Stimulated activated CD8-positive, alpha-beta memory T cell treated with anti-CD3 and anti-CD28 coated beads, Interleukin-7, amount 100 ng/mL, for 48 hours (primary cell): ENCODE measurements around the gene DENND2A.
"Not testable (repeated sequence)": the region's sequence is repeated elsewhere in the genome, so short reads cannot be mapped to it uniquely, and the experiment has no call there.

Experiments used
- DNase-seq, 2 donors: peaks; one replicate each; pipeline ENCODE4 v3.0.0-alpha.2; 2020; ENCODE audit warnings: low read depth in 1 of 2; ENCODE audit errors: extremely low read depth in 1 of 2

The DENND2A gene

DNA sequence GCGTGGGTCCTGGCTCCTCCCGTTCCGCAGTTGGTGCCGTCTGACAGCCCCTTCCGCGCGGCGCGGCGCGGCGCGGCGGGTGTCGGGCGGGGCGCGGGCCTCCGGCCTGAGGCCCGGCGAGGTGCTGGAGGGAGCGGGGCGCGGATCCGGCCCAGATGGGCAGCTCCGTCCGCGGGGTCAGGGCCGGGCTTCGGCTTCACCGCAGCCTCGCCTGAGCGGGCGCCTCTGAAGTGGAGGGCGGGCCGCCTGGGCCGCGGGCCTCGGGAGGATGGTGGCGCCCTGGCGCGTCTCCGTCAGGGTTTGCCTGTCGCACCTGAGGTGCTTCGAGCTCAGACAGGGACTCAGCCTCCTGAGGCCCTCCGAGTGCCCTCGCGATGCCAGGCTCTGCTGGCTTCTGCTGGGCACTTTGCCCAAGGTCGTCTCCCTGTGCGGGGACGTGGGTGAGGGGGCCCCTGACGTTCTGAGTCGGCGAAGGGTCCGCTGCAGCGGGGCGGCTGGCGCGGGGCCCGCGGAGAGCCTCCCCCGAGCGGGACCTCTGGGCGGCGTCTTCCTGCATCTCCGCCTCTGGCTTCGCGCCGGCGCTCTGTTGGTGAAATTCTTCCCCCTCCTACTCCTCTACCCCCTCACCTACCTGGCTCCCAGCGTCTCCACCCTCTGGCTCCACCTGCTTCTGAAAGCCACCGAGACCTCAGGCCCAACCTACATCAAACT lies 32.6 kb upstream of the DENND2A start:
- DNase-seq, result peak; percentile 22 to 26

DNA sequence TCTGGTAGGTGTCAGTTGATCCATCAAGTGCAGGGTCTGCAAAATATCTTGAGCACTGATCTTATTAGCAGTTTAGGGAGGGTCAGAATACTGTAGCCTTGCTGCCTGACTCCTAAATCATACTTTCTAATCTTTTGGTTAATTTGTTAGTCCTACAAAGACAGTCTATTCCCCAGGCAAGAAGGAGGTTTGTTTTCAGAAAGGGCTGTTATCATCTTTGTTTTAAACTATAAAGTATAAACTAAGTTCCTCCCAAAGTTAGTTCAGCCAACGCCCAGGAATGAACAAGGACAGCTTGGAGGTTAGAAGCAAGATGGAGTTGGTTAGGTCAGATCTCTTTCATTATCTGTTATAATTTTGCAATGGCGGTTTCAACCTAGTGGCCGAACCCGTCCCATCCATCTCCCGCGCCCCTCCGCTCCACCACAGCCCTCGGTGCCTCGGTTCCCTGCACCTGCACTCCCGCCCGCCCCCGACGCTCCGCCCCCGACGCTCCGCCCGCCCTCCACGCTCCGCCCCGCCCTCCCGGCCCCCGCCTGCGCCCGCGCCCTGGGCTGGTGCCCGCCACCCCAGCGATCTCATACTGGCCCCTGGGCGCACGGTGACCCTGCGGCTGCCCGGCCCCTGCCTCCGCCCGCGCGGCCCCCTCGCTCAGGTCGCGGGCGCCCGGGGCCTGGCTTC lies 31.9 kb upstream of the DENND2A start, which contains the start of gene ADCK2:
ADCK2 (plus strand) TSS at position 564 of the 681 bp plus-strand sequence. CDS start 386 bp downstream, outside the sequence.
- peak; percentile 23 to 49 for DNase-seq

DNA sequence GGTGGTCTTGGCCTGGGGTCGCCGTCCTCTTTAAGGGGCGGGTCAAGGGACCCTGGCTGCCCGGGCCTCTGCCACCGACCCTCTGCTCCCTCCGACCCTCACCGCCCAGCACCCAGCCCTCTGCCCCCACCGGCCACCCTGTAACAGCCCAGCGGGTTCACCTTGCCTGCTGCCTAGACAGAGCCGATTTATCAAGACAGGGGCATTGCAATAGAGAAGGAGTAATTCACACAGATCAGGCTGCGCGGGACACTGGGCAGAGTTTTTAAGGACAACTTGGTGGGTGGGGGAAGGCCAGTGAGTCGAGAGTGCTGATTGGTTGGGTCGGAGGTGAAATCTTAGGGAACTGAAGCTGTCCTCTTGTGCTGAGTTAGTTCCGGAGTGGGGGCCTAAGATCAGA lies 31.4 kb upstream of the DENND2A start:
- no peak for DNase-seq

DNA sequence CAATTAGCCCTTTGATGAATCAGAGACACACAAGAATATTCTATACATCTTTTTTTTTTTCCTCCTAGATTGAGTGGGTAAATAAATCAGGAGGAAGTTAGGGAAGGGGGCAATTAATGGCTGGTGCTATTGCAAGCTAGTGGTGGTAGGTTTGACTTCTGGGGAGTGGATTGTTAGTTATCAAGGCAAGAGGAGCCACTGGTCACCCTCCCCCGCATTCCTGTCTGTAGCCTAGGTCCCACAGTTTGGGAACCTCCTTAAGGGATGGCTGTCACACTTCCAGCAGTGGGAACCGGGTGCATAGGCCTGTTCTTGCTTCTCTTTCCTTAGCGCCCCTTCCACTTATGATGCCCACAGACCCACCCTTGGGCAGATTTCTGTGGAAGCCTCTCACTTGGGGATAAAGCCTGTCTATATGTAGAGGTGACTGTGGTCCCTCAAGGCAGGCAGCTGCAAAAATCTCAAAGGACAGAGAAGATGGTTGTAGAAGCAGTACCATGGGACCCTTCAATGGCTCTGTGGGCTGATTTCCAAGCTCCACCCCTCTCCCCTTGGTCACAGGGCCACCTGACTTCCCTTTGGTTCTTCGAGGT lies 29.8 kb upstream of the DENND2A start:
- no peak for DNase-seq

DNA sequence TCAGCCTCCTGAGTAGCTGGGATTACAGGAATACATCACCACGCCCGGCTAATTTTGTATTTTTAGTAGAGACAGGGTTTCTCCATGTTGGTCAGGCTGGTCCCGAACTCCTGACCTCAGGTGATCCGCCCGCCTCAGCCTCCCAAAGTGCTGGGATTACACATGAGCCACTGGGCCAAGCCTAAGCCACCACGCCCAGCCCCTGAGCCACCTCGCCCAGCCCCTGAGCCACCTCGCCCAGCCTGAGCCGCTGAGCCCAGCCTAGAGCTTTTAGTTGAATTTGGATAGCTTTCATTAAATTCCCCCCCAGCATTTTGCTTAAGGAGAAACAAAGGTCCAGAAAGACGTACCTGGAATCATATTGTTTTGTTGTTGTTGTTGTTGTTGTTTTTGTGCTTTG lies 29.2 kb upstream of the DENND2A start:
- not testable (repeated sequence) for DNase-seq

DNA sequence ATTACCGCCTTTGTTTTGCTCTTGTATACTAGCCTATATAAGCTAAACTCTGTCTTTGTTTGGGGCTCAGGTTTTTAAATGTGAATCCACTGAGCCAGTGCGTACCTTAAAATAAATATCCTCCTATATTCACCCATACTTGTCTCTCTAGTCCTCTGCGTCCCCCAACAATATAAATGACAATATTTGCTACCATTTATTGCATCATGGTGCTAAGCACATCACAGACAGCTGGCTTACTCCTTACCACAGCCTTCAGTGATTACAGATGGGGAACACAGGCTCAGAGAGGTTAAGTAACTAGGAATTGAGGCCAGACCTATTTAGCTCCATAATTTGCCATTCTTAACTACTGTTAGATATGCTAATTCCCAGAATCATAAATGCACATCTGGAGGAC lies 28.7 kb upstream of the DENND2A start:
- no peak for DNase-seq

DNA sequence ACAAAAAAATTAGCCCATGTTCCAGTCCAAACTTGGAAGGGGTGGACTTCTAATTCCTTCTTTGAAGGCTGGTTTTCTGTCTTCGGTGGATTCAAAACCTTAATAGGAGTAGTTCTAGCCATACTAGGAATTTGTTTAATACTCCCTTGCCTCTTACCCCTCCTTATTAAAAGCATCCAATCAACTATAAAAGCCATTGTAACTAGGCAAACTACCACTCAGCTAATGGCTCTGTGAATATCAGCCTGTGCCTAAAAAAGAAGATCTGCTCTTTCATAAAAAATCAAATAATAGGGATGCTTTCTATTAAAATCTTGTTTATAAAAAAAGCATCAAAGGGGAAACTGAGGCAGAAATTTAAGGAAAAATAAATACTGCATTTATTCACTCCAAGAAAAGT lies 28.0 kb upstream of the DENND2A start:
- no peak for DNase-seq

DNA sequence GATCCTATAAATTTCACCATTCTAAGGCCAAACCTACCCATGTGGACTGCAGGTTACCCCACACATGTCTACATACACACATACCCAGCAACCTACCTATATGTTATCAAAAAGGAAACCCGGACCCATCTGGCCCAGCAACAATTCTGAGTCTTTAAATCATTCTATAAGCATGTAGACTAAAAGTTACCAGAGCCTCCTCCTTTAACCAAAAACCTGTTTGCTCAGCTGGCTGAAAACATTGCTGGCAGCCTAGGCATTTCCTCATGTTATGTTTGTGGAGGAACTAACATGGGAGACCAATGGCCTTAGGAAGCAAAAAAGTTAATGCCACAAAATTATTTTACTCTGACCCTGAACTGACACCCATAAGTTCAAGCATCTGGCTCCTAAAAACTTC lies 26.9 kb upstream of the DENND2A start:
- DNase-seq, result no peak

DNA sequence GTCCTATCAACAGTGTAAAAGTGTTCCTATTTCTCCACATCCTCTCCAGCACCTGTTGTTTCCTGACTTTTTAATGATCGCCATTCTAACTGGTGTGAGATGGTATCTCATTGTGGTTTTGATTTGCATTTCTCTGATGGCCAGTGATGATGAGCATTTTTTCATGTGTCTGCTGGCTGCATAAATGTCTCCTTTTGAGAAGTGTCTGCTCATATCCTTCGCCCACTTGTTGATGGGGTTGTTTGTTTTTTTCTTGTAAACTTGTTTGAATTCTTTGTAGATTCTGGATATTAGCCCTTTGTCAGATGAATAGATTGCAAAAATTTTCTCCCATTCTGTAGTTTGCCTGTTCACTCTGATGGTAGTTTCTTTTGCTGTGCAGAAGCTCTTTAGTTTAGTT lies 22.3 kb upstream of the DENND2A start:
- not testable (repeated sequence) for DNase-seq

DNA sequence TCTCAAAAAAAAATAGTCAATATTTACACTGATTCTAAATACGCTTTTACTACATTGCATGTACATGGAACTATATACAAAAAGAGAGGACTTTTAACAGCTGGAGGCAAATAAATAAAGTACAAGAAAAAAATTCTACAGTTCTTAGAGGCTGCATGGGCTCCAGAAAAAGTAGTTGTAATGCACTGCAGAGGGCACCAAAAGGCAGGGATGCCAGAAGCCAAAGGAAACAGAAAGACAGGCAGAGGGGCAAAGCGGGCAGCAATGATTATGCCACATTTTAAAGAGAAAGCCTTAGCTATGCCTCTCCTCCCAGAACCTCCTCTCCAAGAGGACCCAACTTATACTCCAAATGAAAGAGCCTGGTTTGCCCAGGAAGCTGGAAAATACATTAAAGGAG lies 20.5 kb upstream of the DENND2A start:
- DNase-seq, result no peak

DNA sequence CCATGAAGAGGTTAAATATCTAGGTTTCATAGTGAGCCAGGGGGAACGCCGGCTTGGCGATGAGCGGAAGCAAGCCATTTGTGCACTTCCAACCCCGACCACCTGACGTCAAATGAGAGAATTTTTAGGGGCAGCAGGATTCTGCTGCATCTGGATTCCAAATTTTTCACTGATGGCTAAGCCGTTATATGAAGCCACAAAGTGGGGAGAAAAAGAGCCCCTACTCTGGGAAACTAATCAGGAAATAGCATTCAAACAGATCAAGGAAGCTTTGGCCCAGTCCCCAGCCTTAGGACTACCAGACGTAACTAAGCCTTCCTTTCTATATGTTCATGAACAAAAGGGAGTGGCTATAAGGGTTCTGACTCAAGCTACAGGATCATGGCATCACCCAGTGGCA lies 19.2 kb upstream of the DENND2A start:
- DNase-seq, result no peak

DNA sequence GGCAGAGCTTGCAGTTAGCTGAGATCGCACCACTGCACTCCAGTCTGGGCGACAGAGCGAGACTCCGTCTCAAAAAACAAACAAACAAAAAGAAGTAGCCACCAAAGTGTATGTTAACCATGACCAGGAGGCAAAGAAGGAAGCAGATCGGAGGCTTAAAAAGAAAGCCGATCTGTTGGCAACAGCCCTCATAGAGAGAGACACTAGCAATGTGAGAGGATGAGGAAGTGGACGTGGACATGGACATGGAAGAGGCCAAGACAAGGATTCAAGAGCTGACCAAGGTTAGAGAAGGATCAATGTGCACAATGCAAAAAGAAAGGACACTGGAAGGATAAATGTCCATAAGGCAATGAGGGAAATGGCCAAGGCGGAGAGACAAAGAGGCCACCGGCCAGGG lies 17.3 kb upstream of the DENND2A start:
- DNase-seq, result no peak

DNA sequence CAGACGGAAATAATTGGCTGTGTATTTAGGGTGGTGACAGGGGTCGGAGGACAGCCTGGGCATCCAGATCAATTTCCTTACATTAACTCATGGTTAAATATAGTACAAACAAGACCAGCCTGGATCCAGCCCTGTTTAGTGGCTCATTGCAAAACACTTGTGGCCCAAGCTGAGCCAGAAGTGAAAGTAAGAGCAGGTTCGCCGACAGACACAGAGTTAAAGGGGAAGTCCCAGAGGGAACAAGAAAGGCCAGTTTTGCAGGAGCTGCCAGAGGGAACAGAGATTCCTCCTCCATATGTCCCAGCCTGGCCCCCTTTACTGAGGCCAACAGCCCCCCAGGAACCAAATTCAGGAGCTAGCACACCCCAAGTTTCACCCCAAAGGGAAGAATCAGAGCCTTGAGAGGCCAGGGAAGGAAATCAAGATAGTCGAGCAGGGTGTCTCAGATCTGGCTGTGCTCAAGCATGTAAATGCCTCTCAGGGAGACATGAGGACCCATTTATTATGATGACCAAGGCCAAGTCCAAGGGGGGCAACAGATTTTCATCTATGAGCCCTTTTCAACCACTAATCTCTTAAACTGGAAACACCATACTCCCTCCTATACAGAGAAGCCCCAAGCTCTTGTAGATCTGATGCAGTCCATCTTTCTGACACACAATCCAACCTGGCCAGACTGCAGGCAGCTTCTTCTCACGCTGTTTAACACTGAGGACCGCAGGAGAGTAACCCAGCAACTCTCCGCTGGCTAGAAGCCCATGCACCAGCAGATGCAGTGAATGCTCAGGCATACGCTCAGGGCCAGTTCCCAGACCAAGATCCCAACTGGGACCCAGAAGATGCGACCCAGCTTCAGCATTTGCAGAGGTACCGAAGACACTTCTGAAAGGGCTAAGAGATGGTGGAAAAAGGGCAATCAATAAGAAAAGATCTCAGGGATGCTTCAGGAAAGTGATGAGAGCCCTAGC lies 16.2 kb upstream of the DENND2A start:
- DNase-seq, result no peak

DNA sequence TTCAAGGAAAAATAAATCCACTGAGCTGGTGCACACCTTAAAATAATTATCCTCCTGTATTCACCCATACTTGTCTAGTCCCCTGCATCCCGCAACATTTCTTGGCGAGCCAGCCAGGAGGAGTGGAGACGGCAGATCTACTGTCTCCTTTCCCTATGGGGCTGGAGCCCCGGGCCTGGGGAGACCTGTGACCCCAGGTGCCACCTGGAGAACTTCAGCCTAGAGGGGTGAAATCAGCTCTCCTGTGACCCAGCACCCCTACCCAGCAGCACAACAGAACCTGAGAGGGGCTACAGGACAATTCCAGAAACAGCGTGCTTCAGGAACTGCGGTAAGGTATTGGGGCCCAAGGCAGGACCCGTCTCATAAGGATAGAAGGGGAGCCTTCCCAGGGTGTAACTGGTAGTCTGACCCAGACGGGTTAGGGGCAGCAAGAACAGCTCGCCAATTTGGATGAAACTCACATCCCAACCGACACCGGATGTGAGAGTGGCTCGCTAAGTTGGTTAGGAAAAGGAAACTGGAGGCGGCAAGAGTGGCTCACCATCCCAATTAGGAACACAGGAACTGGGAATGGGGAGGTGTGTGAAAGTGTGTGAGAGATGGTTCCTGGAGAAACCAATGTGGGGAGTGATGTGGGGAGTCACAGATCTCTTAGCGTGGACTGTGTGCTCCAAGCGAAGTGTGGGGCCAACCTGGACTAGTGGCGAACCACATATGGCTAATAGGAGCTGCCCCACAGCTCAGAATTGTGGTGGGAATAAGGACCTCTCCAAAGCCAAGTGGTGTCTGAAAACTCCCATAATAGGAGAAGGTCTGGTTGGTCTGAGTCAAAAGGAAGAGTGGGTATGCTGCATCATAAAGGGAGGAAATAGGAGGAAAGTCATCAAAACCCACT lies 15.1 kb upstream of the DENND2A start:
- DNase-seq, result no peak

DNA sequence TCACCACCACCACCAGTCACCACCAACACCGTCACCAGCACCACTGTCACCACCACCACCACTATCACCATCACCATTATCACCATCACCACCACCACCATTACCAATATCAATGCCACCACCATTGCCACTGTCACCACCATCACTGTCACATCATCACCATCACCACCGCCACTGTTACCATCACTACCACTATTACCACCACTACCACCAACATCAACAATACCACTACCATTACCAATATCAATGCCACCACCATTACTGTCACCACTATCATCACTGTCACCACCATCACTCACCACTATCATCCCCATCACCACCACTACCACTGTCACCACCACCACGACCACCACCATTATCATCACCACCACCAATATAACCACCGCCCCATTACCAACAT lies 14.0 kb upstream of the DENND2A start:
- DNase-seq, result no peak

DNA sequence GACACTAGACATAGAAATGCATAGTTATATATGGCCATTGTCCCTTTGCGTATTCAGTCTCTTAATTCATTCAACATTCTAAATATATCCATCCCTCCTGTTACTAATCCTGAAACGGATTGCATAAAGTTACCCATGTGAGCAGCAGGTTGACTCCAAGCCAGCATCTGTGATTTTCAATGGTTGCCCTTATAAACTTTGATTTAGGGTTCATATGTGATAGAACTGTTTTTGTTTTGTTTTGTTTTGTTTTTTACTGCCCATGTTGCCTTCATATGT lies 13.4 kb upstream of the DENND2A start:
- no peak for DNase-seq

DNA sequence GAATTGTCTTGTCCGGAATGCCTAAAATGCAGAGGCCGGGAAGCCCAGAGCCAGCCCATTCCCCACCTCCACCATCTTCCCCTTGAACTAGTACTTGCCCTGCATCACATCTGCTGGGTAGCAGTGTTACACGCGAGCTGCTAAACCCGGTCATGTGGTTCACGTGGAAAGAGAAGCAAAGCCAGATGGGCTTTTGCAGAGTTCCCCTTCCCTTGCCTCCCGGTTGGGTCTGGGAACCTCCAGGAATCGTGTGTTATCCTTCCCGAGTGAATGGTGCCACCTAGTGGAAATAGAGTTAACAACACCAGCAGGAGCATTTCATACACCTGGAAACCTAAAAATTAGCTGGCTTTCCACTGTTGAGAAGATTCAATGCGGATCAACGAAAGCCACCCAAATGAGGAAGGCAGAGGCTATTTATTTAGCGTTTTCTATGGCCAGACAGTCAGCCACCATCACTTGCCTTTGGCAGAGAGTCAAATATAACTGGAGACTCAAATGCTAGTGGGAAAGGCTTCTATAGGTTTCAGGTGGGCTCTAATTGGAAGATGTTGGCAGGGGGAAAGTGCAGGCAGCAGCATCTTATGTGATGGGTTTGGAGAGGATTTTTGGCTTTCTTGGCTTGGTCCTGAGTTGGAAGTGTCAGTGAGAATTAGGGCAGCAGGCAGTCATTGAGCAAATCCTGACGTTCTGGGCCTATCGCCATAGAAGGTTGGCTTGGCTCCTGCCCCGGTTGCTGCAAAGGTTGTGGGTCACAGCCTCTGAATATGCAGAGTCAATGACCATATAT lies 12.9 kb upstream of the DENND2A start:
- no peak for DNase-seq

DNA sequence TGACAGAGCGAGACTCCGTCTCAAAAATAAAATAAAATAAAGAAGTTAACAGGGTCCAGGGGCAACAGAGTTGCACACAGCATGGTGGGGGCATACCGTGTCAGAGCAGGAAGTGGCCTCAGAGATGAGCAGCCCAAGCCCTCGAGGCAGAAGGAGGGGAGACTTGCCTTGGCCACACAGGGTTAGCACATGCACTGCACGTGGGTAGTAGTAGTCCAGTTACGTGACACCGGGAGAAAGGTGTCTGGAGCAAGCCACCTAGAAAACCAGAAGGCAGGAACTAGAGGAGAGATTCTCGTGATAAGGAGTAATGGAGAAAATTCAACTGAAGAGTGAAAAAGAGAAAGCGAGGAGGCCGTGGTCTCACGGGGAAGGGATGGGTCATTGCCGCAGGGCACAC lies 9.8 kb upstream of the DENND2A start:
- no peak for DNase-seq

DNA sequence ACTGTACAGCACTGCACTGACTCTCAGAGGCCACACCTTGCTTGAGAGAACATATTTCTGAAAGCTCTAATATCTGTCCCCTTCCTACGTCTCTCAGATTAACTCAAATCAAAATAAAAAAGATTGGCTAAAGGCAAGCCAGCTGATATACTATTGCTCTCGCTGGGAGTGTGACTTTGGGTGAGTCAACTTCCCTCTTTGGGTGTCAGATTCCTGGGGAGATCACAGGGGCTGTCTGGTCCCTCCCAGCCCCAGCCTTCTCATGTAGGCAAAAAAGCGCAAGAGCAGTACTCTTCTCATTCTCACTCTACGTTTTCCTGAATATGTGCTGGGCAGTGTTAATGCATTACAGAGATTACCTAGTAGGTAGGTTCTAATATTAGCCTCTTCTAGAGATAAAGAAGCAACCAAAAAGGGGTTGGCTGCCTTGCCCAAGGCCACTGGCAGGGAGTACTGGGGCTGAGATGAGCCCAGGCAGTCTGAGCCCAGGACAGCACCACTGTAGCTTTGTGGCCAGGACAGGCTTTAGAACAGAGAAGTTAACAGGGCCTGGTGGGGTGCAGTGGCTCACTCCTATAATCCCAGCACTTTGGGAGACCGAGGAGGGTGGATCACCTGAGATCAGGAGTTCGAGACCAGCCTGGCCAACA lies 9.1 kb upstream of the DENND2A start:
- no peak for DNase-seq
